Measurements from ENCODE around the gene CLDN4. TPM values are rescaled to one million over a fixed set of nuclear protein-coding genes. Genes with fewer than 3 reads are reported as not detected.

CLDN4 gene
- total and polyA plus RNA-seq, 9 of the 15 experiments (the other 6 are each of a cell fraction or from before 2014, with no cell fraction given) = 0.05 to 0.60 (median 0.06) TPM; not detected in 3

DNA sequence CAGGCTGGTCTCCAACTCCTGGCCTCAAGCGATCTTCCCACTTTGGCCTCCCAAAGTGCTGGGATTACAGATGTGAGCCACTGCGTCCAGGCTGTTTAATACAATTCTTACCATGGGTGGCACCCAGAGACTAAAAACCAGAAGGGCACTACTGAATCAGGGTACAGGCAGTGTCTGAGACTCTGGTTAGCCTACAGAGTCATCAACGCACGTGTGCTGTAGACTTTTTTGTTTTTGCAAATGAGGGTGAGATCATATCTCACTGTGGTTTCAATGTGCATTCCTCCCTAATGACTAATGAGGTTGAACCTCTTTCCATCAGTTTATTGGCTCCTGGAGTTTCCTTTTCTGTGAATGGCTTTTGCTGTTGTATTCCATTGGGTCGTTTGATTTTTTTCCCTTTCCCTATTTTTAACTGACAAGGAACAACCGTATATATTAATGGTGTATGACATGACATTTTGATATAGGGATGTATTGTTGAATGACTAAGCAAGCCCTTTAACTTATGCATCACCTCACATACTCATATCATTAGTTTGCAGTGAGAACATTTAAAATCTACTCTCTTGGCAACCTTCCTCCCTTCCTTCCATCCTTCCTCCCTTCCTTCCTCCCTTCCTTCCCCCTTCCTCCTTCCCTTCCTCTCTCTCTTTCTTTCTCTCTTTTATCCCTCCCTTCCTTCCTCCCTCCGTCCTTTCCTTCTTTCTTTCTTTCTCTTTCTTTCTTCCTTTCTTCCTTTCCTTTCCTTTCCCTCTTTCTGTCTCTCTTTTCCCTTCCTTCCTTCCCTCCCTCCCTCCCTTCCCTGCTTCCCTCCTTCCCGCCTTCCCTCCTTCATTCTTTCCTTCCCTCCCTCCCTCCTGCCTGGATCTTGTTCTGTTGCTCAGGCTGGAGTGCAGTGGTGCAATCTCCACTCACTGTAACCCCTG is 20.9 kb downstream of the CLDN4 start (continued):
- TF ChIP-seq, protein P1, sequence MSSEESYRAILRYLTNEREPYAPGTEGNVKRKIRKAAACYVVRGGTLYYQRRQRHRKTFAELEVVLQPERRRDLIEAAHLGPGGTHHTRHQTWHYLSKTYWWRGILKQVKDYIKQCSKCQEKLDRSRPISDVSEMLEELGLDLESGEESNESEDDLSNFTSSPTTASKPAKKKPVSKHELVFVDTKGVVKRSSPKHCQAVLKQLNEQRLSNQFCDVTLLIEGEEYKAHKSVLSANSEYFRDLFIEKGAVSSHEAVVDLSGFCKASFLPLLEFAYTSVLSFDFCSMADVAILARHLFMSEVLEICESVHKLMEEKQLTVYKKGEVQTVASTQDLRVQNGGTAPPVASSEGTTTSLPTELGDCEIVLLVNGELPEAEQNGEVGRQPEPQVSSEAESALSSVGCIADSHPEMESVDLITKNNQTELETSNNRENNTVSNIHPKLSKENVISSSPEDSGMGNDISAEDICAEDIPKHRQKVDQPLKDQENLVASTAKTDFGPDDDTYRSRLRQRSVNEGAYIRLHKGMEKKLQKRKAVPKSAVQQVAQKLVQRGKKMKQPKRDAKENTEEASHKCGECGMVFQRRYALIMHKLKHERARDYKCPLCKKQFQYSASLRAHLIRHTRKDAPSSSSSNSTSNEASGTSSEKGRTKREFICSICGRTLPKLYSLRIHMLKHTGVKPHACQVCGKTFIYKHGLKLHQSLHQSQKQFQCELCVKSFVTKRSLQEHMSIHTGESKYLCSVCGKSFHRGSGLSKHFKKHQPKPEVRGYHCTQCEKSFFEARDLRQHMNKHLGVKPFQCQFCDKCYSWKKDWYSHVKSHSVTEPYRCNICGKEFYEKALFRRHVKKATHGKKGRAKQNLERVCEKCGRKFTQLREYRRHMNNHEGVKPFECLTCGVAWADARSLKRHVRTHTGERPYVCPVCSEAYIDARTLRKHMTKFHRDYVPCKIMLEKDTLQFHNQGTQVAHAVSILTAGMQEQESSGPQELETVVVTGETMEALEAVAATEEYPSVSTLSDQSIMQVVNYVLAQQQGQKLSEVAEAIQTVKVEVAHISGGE (CRISPR knock-in tag; IDR thresholded peaks at IDR 0.05) = no peak
- TF ChIP-seq THRAP3 (IDR thresholded peaks at IDR 0.05; ENCODE audit: borderline replicate concordance) (peak; percentile 26; the same call in 1 of the 2 replicates), HOXB6 (CRISPR knock-in tag; IDR thresholded peaks at IDR 0.05; ENCODE audit: borderline replicate concordance) (no peak), KLF13 (tag; IDR thresholded peaks at IDR 0.05; ENCODE audit: borderline replicate concordance, low read depth) (no peak), ILK (tag; IDR thresholded peaks at IDR 0.05; ENCODE audit: borderline replicate concordance, low read depth) (no peak), STAT5A (IDR thresholded peaks at IDR 0.05; ENCODE audit: borderline replicate concordance, low read length) (peak; percentile 28; the same call in 1 of the 2 replicates), TFAM (CRISPR knock-in tag; conservative IDR thresholded peaks at IDR 0.05) (no peak), ERF (CRISPR knock-in tag; IDR thresholded peaks at IDR 0.05) (no peak), ZFP36 (IDR thresholded peaks at IDR 0.05; ENCODE audit: low read depth, low read length, partially characterized antibody) (no peak), MYC (IDR thresholded peaks at IDR 0.05; ENCODE audit: low read depth, low read length) (peak; percentile 89), MYC (CRISPR knock-in tag; IDR thresholded peaks at IDR 0.05; ENCODE audit: borderline replicate concordance, low read depth) (0 out of 2 replicates have a peak, but pooled peaks have one; percentile 43), ZNF717 (CRISPR knock-in tag; IDR thresholded peaks at IDR 0.05) (no peak)
- TF ChIP-seq, protein P2, sequence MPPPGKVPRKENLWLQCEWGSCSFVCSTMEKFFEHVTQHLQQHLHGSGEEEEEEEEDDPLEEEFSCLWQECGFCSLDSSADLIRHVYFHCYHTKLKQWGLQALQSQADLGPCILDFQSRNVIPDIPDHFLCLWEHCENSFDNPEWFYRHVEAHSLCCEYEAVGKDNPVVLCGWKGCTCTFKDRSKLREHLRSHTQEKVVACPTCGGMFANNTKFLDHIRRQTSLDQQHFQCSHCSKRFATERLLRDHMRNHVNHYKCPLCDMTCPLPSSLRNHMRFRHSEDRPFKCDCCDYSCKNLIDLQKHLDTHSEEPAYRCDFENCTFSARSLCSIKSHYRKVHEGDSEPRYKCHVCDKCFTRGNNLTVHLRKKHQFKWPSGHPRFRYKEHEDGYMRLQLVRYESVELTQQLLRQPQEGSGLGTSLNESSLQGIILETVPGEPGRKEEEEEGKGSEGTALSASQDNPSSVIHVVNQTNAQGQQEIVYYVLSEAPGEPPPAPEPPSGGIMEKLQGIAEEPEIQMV (tag; conservative IDR thresholded peaks at IDR 0.05; ENCODE audit: low read depth) = no peak
- TF ChIP-seq, protein P3, sequence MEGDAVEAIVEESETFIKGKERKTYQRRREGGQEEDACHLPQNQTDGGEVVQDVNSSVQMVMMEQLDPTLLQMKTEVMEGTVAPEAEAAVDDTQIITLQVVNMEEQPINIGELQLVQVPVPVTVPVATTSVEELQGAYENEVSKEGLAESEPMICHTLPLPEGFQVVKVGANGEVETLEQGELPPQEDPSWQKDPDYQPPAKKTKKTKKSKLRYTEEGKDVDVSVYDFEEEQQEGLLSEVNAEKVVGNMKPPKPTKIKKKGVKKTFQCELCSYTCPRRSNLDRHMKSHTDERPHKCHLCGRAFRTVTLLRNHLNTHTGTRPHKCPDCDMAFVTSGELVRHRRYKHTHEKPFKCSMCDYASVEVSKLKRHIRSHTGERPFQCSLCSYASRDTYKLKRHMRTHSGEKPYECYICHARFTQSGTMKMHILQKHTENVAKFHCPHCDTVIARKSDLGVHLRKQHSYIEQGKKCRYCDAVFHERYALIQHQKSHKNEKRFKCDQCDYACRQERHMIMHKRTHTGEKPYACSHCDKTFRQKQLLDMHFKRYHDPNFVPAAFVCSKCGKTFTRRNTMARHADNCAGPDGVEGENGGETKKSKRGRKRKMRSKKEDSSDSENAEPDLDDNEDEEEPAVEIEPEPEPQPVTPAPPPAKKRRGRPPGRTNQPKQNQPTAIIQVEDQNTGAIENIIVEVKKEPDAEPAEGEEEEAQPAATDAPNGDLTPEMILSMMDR (IDR thresholded peaks at IDR 0.05 in 2 of 3, conservative IDR thresholded peaks at IDR 0.05 in 1 of 3; ENCODE audit: insufficient read depth in 2 of 3, low read depth in 1 of 3, low read length in 3 of 3) = no peak
- TF ChIP-seq, protein P4, sequence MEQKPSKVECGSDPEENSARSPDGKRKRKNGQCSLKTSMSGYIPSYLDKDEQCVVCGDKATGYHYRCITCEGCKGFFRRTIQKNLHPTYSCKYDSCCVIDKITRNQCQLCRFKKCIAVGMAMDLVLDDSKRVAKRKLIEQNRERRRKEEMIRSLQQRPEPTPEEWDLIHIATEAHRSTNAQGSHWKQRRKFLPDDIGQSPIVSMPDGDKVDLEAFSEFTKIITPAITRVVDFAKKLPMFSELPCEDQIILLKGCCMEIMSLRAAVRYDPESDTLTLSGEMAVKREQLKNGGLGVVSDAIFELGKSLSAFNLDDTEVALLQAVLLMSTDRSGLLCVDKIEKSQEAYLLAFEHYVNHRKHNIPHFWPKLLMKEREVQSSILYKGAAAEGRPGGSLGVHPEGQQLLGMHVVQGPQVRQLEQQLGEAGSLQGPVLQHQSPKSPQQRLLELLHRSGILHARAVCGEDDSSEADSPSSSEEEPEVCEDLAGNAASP (IDR thresholded peaks at IDR 0.05) = no peak

Data from K562 (cell line).